ENCODE data around the gene FTCD.

Gene FTCD

GRCh38 chr21:46113497-46114176, 41.7 kb downstream of the FTCD start:
- no peak for TF ChIP-seq FOXP2 (optimal IDR thresholded peaks at IDR 0.05; ENCODE audit: borderline replicate concordance, extremely low read depth, extremely low read length, insufficient read depth)
- TF ChIP-seq, protein P1, sequence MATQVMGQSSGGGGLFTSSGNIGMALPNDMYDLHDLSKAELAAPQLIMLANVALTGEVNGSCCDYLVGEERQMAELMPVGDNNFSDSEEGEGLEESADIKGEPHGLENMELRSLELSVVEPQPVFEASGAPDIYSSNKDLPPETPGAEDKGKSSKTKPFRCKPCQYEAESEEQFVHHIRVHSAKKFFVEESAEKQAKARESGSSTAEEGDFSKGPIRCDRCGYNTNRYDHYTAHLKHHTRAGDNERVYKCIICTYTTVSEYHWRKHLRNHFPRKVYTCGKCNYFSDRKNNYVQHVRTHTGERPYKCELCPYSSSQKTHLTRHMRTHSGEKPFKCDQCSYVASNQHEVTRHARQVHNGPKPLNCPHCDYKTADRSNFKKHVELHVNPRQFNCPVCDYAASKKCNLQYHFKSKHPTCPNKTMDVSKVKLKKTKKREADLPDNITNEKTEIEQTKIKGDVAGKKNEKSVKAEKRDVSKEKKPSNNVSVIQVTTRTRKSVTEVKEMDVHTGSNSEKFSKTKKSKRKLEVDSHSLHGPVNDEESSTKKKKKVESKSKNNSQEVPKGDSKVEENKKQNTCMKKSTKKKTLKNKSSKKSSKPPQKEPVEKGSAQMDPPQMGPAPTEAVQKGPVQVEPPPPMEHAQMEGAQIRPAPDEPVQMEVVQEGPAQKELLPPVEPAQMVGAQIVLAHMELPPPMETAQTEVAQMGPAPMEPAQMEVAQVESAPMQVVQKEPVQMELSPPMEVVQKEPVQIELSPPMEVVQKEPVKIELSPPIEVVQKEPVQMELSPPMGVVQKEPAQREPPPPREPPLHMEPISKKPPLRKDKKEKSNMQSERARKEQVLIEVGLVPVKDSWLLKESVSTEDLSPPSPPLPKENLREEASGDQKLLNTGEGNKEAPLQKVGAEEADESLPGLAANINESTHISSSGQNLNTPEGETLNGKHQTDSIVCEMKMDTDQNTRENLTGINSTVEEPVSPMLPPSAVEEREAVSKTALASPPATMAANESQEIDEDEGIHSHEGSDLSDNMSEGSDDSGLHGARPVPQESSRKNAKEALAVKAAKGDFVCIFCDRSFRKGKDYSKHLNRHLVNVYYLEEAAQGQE (IDR thresholded peaks at IDR 0.05; ENCODE audit: insufficient read depth in 1 of 2, low read depth in 2 of 2, low read length in 2 of 2), result no peak
- TF ChIP-seq POLR2AphosphoS5 (IDR thresholded peaks at IDR 0.05; ENCODE audit: low read depth, low read length), result no peak
- TF ChIP-seq TAF1 (IDR thresholded peaks at IDR 0.05; ENCODE audit: borderline replicate concordance, insufficient read depth, low read length), result no peak
- no peak for TF ChIP-seq SIN3A (IDR thresholded peaks at IDR 0.05; ENCODE audit: borderline replicate concordance, insufficient read depth, low read length)

DNA sequence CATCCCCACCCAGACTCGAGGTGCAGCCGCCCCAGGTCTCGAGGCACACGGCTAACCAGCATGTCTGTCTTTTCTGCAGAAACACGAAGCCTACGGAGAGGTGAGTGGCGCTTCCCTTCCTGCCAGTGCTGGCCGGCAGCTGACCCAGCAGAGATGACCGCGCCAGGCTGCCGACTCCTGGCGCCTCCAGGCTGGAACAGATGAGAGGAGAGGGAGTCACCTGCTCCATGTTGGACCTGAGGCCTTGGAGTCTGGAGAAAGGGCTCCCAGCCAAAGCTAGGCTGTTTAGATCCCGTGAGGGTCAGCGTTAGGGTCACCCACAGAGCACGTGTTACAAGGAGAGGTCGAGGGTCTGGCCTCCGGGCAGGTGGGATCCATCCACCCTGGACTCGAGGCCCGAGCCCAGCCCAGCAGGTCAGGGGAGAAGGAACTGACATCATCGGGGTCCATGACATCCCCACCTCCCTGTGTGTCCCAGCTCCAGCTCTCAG, 42.6 kb downstream of the FTCD start:
- TF ChIP-seq SIN3A (IDR thresholded peaks at IDR 0.05; ENCODE audit: borderline replicate concordance, insufficient read depth, low read length), result no peak
- TF ChIP-seq POLR2AphosphoS5 (IDR thresholded peaks at IDR 0.05; ENCODE audit: low read depth, low read length), result no peak
- no peak for TF ChIP-seq TAF1 (IDR thresholded peaks at IDR 0.05; ENCODE audit: borderline replicate concordance, insufficient read depth, low read length)
- TF ChIP-seq, protein P1 (IDR thresholded peaks at IDR 0.05; ENCODE audit: insufficient read depth in 1 of 2, low read depth in 2 of 2, low read length in 2 of 2), result no peak
- TF ChIP-seq FOXP2 (optimal IDR thresholded peaks at IDR 0.05; ENCODE audit: borderline replicate concordance, extremely low read depth, extremely low read length, insufficient read depth), result no peak

DNA sequence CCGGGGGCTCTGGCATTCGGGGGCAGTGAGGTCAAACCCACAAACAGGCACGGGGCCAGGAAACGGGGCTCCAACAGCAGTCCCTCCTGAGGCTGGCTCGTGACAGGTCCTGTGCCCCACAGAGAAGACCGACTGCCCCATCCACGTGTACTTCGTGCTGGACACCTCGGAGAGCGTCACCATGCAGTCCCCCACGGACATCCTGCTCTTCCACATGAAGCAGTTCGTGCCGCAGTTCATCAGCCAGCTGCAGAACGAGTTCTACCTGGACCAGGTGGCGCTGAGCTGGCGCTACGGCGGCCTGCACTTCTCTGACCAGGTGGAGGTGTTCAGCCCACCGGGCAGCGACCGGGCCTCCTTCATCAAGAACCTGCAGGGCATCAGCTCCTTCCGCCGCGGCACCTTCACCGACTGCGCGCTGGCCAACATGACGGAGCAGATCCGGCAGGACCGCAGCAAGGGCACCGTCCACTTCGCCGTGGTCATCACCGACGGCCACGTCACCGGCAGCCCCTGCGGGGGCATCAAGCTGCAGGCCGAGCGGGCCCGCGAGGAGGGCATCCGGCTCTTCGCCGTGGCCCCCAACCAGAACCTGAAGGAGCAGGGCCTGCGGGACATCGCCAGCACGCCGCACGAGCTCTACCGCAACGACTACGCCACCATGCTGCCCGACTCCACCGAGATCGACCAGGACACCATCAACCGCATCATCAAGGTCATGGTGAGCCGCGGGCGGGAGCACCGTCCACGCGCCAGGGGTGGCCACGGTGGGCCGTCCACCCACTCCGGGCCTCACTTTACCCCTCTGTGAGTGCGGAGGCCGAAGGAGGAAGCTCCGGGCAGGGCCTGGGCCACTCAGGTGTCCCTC, 43.3 kb downstream of the FTCD start:
- TF ChIP-seq SIN3A (IDR thresholded peaks at IDR 0.05; ENCODE audit: borderline replicate concordance, insufficient read depth, low read length) (no peak), POLR2AphosphoS5 (IDR thresholded peaks at IDR 0.05; ENCODE audit: low read depth, low read length) (no peak), TAF1 (IDR thresholded peaks at IDR 0.05; ENCODE audit: borderline replicate concordance, insufficient read depth, low read length) (no peak), FOXP2 (optimal IDR thresholded peaks at IDR 0.05; ENCODE audit: borderline replicate concordance, extremely low read depth, extremely low read length, insufficient read depth) (no peak)
- TF ChIP-seq, protein P1 (IDR thresholded peaks at IDR 0.05; ENCODE audit: insufficient read depth in 1 of 2, low read depth in 2 of 2, low read length in 2 of 2), result no peak

DNA sequence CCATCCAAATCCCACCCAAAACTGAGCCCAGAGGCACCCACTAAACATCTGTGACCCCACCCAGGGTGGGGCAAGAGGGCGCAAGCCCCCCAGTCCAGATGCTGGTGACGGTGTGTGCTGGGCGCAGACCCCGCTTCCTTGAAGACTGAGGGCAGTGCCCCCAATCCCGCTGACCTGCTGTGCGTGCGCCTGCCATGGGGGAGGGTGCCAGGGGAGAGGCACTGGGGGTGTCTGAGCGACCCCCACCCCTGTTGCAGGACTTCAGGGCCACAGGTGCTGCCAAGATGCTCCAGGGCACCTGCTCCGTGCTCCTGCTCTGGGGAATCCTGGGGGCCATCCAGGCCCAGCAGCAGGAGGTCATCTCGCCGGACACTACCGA, 44.2 kb downstream of the FTCD start:
- TF ChIP-seq TAF1 (IDR thresholded peaks at IDR 0.05; ENCODE audit: borderline replicate concordance, insufficient read depth, low read length) (no peak), POLR2AphosphoS5 (IDR thresholded peaks at IDR 0.05; ENCODE audit: low read depth, low read length) (no peak)
- TF ChIP-seq, protein P1 (IDR thresholded peaks at IDR 0.05; ENCODE audit: insufficient read depth in 1 of 2, low read depth in 2 of 2, low read length in 2 of 2), result no peak

Data from PFSK-1 (cell line).